ENCODE results near the gene LILRB4.

DNA sequence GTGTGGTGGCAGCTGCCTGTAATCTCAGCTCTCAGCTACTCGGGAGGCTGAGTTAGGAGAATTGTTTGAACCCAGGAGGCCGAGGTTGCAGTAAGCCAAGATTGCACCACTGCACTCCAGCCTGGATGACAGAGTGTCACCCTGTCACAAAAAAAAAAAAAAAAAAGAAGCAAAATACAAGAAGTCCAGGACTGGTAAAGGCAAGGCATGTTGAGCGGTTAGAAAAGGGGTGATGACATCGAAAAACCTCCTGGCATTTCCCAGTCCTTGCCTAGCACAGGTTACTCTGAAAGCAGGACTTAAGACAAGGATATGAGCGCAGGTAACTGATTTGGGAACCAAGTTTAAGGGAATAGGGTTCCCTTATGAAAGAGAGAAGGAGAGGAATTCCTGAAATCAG lies 2.5 kb upstream of the LILRB4 start:
- TF ChIP-seq, protein P1, sequence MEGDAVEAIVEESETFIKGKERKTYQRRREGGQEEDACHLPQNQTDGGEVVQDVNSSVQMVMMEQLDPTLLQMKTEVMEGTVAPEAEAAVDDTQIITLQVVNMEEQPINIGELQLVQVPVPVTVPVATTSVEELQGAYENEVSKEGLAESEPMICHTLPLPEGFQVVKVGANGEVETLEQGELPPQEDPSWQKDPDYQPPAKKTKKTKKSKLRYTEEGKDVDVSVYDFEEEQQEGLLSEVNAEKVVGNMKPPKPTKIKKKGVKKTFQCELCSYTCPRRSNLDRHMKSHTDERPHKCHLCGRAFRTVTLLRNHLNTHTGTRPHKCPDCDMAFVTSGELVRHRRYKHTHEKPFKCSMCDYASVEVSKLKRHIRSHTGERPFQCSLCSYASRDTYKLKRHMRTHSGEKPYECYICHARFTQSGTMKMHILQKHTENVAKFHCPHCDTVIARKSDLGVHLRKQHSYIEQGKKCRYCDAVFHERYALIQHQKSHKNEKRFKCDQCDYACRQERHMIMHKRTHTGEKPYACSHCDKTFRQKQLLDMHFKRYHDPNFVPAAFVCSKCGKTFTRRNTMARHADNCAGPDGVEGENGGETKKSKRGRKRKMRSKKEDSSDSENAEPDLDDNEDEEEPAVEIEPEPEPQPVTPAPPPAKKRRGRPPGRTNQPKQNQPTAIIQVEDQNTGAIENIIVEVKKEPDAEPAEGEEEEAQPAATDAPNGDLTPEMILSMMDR (IDR thresholded peaks at IDR 0.05 in 2 of 3, conservative IDR thresholded peaks at IDR 0.05 in 1 of 3; ENCODE audit: insufficient read depth in 2 of 3, low read depth in 1 of 3, low read length in 3 of 3): no peak
- no peak for TF ChIP-seq EP300 (IDR thresholded peaks at IDR 0.05; ENCODE audit: low read length)
- TF ChIP-seq SMC3 (conservative IDR thresholded peaks at IDR 0.05; ENCODE audit: insufficient read depth, low read depth, low read length): no peak
- TF ChIP-seq E2F8 (IDR thresholded peaks at IDR 0.05; ENCODE audit: low read depth, partially characterized antibody): no peak
- TF ChIP-seq POLR2AphosphoS2 (IDR thresholded peaks at IDR 0.05; ENCODE audit: low read length): no peak
- TF ChIP-seq MYC (IDR thresholded peaks at IDR 0.05; ENCODE audit: low read depth, low read length): no peak
- no peak for TF ChIP-seq MYC (CRISPR knock-in tag; IDR thresholded peaks at IDR 0.05; ENCODE audit: borderline replicate concordance, low read depth)
- no peak for TF ChIP-seq BCOR (IDR thresholded peaks at IDR 0.05)
- no peak for TF ChIP-seq ZNF785 (CRISPR knock-in tag; IDR thresholded peaks at IDR 0.05)
- TF ChIP-seq ATF6 (CRISPR knock-in tag; IDR thresholded peaks at IDR 0.05): no peak
- no peak for TF ChIP-seq OTX1 (CRISPR knock-in tag; IDR thresholded peaks at IDR 0.05)
- TF ChIP-seq ZFX (CRISPR knock-in tag; IDR thresholded peaks at IDR 0.05): no peak
- no peak for TF ChIP-seq PPARD (CRISPR knock-in tag; IDR thresholded peaks at IDR 0.05)

Measured in K562 (cell line).